Loucy (cell line): Measurements from ENCODE around the gene TNNI2.

Experiments used
- H2AFZ ChIP-seq: fragments of 200-600 bp; sonication (generic); 2 replicates; pipeline ENCODE4 v1.6.0; 2016; ENCODE audit warnings: antibody characterized with exemption, mild to moderate bottlenecking, low read length, moderate library complexity
- H3F3A ChIP-seq: fragments of 200-600 bp; 2 replicates; pipeline ENCODE4 v1.6.0; 2016; ENCODE audit warnings: antibody characterized with exemption, low read depth, mild to moderate bottlenecking
- H3K27me3 ChIP-seq: fragments of 200-600 bp; sonication (generic); 2 replicates; pipeline ENCODE4 v1.6.1; 2014; ENCODE audit warnings: low read length, mild to moderate bottlenecking; ENCODE audit not compliant: insufficient read depth, poor library complexity, severe bottlenecking
- H3K36me3 ChIP-seq: fragments of 200-600 bp; sonication (generic); 2 replicates; pipeline ENCODE4 v1.6.1; 2016; ENCODE audit warnings: low read length; ENCODE audit not compliant: insufficient read depth
- H3K4me1 ChIP-seq: fragments of 200-600 bp; sonication (generic); 2 replicates; pipeline ENCODE4 v1.5.1; 2014; ENCODE audit warnings: low read length, mild to moderate bottlenecking; ENCODE audit not compliant: insufficient read depth, poor library complexity, severe bottlenecking
- H3K4me2 ChIP-seq: fragments of 200-600 bp; sonication (generic); 2 replicates; pipeline ENCODE4 v1.6.0; 2014; ENCODE audit warnings: antibody characterized with exemption, low read length, low read depth, mild to moderate bottlenecking; ENCODE audit not compliant: poor library complexity, severe bottlenecking
- H3K4me3 ChIP-seq: fragments of 200-600 bp; sonication (generic); 2 replicates; pipeline ENCODE4 v1.5.1; 2014; ENCODE audit warnings: low read length, mild to moderate bottlenecking, mixed read lengths; ENCODE audit not compliant: poor library complexity, severe bottlenecking
- H3K79me2 ChIP-seq: fragments of 200-600 bp; sonication (generic); 2 replicates; pipeline ENCODE4 v1.6.1; 2014; ENCODE audit warnings: low read length; ENCODE audit not compliant: insufficient read depth
- H3K9ac ChIP-seq: fragments of 200-600 bp; sonication (generic); 2 replicates; pipeline ENCODE4 v1.6.0; 2014; ENCODE audit warnings: mild to moderate bottlenecking, low read depth, low read length, moderate library complexity; ENCODE audit not compliant: poor library complexity, severe bottlenecking
- H3K9me2 ChIP-seq: fragments of 200-600 bp; sonication (generic); replicated peaks from 2 replicates; pipeline ENCODE4 v1.6.1; 2016; ENCODE audit warnings: low read depth, low read length, mixed read lengths
- H3K9me3 ChIP-seq: fragments of 200-600 bp; sonication (generic); 2 replicates; pipeline ENCODE4 v1.6.1; 2014; ENCODE audit warnings: mild to moderate bottlenecking, antibody characterized with exemption, low read length, low read depth; ENCODE audit not compliant: insufficient read depth
- H4K20me1 ChIP-seq: fragments of 200-600 bp; sonication (generic); 2 replicates; pipeline ENCODE4 v1.6.0; 2014; ENCODE audit warnings: antibody characterized with exemption, low read length, mild to moderate bottlenecking; ENCODE audit not compliant: insufficient read depth, poor library complexity, severe bottlenecking
- EZH2phosphoT487 ChIP-seq: fragments of 200-600 bp; IDR thresholded peaks from 2 replicates; pipeline ENCODE4 v1.6.1; 2018; ENCODE audit warnings: antibody characterized with exemption, mild to moderate bottlenecking, moderate library complexity, borderline replicate concordance
- TF ChIP-seq, protein P1 (sequence below): fragments of 200-600 bp; sonication (generic); conservative IDR thresholded peaks from 2 replicates; pipeline ENCODE4 v1.5.1; 2014; ENCODE audit warnings: mild to moderate bottlenecking, antibody characterized with exemption, low read length

TNNI2 gene

DNA sequence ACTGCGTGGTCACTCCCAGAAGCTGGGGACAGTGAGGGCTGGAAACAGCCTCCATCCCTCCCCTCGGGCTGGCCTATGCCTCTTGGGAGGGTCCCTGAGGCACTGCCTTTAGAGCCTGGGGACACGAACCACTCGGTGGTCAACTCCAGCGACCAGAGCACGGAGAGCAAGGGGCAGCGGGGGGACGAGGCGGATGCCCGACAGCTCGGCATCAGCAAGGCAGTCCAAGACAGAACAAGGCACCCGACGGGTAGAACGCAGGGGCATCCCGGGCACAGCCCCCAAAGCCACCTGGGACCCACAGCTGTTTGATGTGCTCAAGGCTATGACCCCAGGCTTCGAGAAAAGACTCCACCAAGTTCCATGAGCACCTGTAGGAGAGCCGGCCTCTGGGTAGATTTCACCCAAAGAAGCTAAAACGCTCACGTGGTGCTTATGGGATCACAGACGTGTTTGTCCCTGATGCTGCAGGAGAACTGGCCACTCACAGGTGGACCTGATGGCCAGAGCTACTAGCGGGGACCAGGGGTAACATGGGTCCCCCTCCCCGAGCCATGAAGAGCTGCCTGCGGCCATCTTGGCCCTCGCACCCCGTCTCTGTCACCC is 13.6 kb downstream of the TNNI2 start:
- TF ChIP-seq, protein P1, sequence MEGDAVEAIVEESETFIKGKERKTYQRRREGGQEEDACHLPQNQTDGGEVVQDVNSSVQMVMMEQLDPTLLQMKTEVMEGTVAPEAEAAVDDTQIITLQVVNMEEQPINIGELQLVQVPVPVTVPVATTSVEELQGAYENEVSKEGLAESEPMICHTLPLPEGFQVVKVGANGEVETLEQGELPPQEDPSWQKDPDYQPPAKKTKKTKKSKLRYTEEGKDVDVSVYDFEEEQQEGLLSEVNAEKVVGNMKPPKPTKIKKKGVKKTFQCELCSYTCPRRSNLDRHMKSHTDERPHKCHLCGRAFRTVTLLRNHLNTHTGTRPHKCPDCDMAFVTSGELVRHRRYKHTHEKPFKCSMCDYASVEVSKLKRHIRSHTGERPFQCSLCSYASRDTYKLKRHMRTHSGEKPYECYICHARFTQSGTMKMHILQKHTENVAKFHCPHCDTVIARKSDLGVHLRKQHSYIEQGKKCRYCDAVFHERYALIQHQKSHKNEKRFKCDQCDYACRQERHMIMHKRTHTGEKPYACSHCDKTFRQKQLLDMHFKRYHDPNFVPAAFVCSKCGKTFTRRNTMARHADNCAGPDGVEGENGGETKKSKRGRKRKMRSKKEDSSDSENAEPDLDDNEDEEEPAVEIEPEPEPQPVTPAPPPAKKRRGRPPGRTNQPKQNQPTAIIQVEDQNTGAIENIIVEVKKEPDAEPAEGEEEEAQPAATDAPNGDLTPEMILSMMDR = no peak
- TF ChIP-seq EZH2phosphoT487 = no peak
- peak overlapping the region; percentile 72 for H3K4me2 ChIP-seq
- no peaks in the 10 kb centered on the region for H3F3A ChIP-seq
- no peaks in the 10 kb centered on the region for H3K36me3 ChIP-seq
- H3K9me2 ChIP-seq = no peaks in the 10 kb centered on the region
- H4K20me1 ChIP-seq = peaks cover 6% of the 10 kb centered on the region
- no peaks in the 10 kb centered on the region for H3K27me3 ChIP-seq
- H2AFZ ChIP-seq = peak overlapping the region; percentile 60; the same call in 1 of the 2 replicates
- peaks cover 45% of the 10 kb centered on the region; the same call in 1 of the 2 replicates for H3K79me2 ChIP-seq
- peak overlapping the region; percentile 78 for H3K4me3 ChIP-seq
- no peaks in the 10 kb centered on the region for H3K9me3 ChIP-seq
- peaks cover 10% of the 10 kb centered on the region for H3K4me1 ChIP-seq
- peak overlapping the region; percentile 91 for H3K9ac ChIP-seq

GRCh38 chr11:1852877-1853276 is 14.1 kb downstream of the TNNI2 start, which contains the start of gene LSP1:
TSS of gene LSP1 (plus strand) at chr11:1853084. CDS start at chr11:1853145, 61 bp downstream.
- peaks cover 7% of the 10 kb centered on the region for H4K20me1 ChIP-seq
- peak within 1 kb of the TSS; percentile 72 for H3K4me2 ChIP-seq
- H3F3A ChIP-seq = no peaks in the 10 kb centered on the region
- TF ChIP-seq EZH2phosphoT487 = no peak
- TF ChIP-seq, protein P1 = no peak
- H3K9ac ChIP-seq = peak within 1 kb of the TSS; percentile 91
- no peaks in the 10 kb centered on the region for H3K9me2 ChIP-seq
- no peaks in the 10 kb centered on the region for H3K27me3 ChIP-seq
- H2AFZ ChIP-seq = peak within 1 kb of the TSS; percentile 60; the same call in 1 of the 2 replicates
- no peaks in the 10 kb centered on the region for H3K36me3 ChIP-seq
- H3K4me1 ChIP-seq = peaks cover 10% of the 10 kb centered on the region
- no peaks in the 10 kb centered on the region for H3K9me3 ChIP-seq
- peak within 1 kb of the TSS; percentile 78 for H3K4me3 ChIP-seq
- peaks cover 49% of the 10 kb centered on the region; the same call in 1 of the 2 replicates for H3K79me2 ChIP-seq

- no peaks in the 10 kb centered on the region for H3K9me3 ChIP-seq
- no peaks in the 10 kb centered on the region for H3F3A ChIP-seq
- H4K20me1 ChIP-seq = peaks cover 7% of the 10 kb centered on the region
- H3K4me1 ChIP-seq = peaks cover 10% of the 10 kb centered on the region
- H3K36me3 ChIP-seq = no peaks in the 10 kb centered on the region
- H3K27me3 ChIP-seq = no peaks in the 10 kb centered on the region
- peak overlapping the region; percentile 91 for H3K9ac ChIP-seq
- peaks cover 52% of the 10 kb centered on the region; the same call in 1 of the 2 replicates for H3K79me2 ChIP-seq
- H3K9me2 ChIP-seq = no peaks in the 10 kb centered on the region
- TF ChIP-seq, protein P1 = no peak
- TF ChIP-seq EZH2phosphoT487 = no peak
- peak overlapping the region; percentile 60; the same call in 1 of the 2 replicates for H2AFZ ChIP-seq
- H3K4me3 ChIP-seq = peak overlapping the region; percentile 78
- peak overlapping the region; percentile 72 for H3K4me2 ChIP-seq
These were observed 14.8 kb downstream of the TNNI2 start for GRCh38 chr11:1853376-1854131.
